ENCODE results near the gene RAB24. TPM values are rescaled to one million over a fixed set of nuclear protein-coding genes. Genes with fewer than 3 reads are reported as not detected.
"Not testable (repeated sequence)": the region's sequence is repeated elsewhere in the genome, so short reads cannot be mapped to it uniquely, and the experiment has no call there.

The RAB24 gene
- total RNA-seq, 2 experiments from 2014 or later: 43.0 to 46.6 TPM

- no peak overlapping the region for H3K4me3 Mint-ChIP-seq
- DNase-seq: no peak
- H3K27me3 Mint-ChIP-seq: no peaks in the 10 kb centered on the region
- peaks cover 1% of the 10 kb centered on the region for H3K4me1 Mint-ChIP-seq
- H3K9me3 Mint-ChIP-seq: no peaks in the 10 kb centered on the region
- H3K36me3 Mint-ChIP-seq (ENCODE audit: low read depth): peaks cover 60% of the 10 kb centered on the region
- ChIA-PET POLR2A (interaction anchor here (0.8 kb wide), 1 partner anchor 156 kb away, joined by 3 read pairs; no protein-coding TSS in a partner anchor), CTCF (interaction anchor here (1.1 kb wide), 1 partner anchor 157 kb away, joined by 3 read pairs; no protein-coding TSS in a partner anchor)
- no peak overlapping the region for H3K27ac Mint-ChIP-seq
These were observed 32.9 kb downstream of the RAB24 start for GRCh38 chr5:177270653-177271052.

- no peak overlapping the region for H3K27ac Mint-ChIP-seq
- H3K9me3 Mint-ChIP-seq: no peaks in the 10 kb centered on the region
- DNase-seq: no peak
- POLR2A ChIA-PET: interaction anchor here (0.8 kb wide), 1 partner anchor 155 kb away, joined by 3 read pairs; no protein-coding TSS in a partner anchor
- H3K36me3 Mint-ChIP-seq (ENCODE audit: low read depth): peaks cover 64% of the 10 kb centered on the region
- CTCF ChIA-PET: interaction anchor here (1.1 kb wide), 1 partner anchor 156 kb away, joined by 3 read pairs; no protein-coding TSS in a partner anchor
- H3K27me3 Mint-ChIP-seq: no peaks in the 10 kb centered on the region
- no peak overlapping the region for H3K4me3 Mint-ChIP-seq
- H3K4me1 Mint-ChIP-seq: no peaks in the 10 kb centered on the region
These were observed 33.5 kb downstream of the RAB24 start for GRCh38 chr5:177269976-177270375.

- POLR2A ChIA-PET: no interaction called here
- Mint-ChIP-seq H3K27me3 (no peaks in the 10 kb centered on the region), H3K27ac (no peak overlapping the region), H3K36me3 (ENCODE audit: low read depth) (peaks cover 69% of the 10 kb centered on the region), H3K4me3 (no peak overlapping the region), H3K9me3 (no peaks in the 10 kb centered on the region), H3K4me1 (peaks cover under 1% of the 10 kb centered on the region)
- CTCF ChIA-PET: interaction anchor here (1.1 kb wide), 1 partner anchor 156 kb away, joined by 3 read pairs; no protein-coding TSS in a partner anchor
- no peak for DNase-seq
These were observed 34.2 kb downstream of the RAB24 start for GRCh38 chr5:177269232-177269895.

- POLR2A ChIA-PET: no interaction called here
- H3K4me1 Mint-ChIP-seq: peaks cover 6% of the 10 kb centered on the region
- no peaks in the 10 kb centered on the region for H3K27me3 Mint-ChIP-seq
- CTCF ChIA-PET: no interaction called here
- H3K4me3 Mint-ChIP-seq: no peak overlapping the region
- peaks cover 65% of the 10 kb centered on the region for H3K36me3 Mint-ChIP-seq (ENCODE audit: low read depth)
- no peaks in the 10 kb centered on the region for H3K9me3 Mint-ChIP-seq
- H3K27ac Mint-ChIP-seq: no peak overlapping the region
- no peak for DNase-seq
These were observed 38.1 kb downstream of the RAB24 start for GRCh38 chr5:177265395-177265794.

GRCh38 chr5:177264178-177264577 lies 39.3 kb downstream of the RAB24 start:
- H3K36me3 Mint-ChIP-seq (ENCODE audit: low read depth): peaks cover 63% of the 10 kb centered on the region
- no peaks in the 10 kb centered on the region for H3K9me3 Mint-ChIP-seq
- ChIA-PET POLR2A (no interaction called here), CTCF (interaction anchor here (0.6 to 1.6 kb wide), 5 partner anchors 8 to 39 kb away, joined by 3 to 4 read pairs (median 4); partner anchors contain the start of genes PRELID1 and RAB24)
- no peak overlapping the region for H3K27ac Mint-ChIP-seq
- H3K4me3 Mint-ChIP-seq: no peak overlapping the region
- no peak for DNase-seq
- H3K4me1 Mint-ChIP-seq: peaks cover 6% of the 10 kb centered on the region
- H3K27me3 Mint-ChIP-seq: no peaks in the 10 kb centered on the region

GRCh38 chr5:177261510-177261909 lies 42.0 kb downstream of the RAB24 start:
- ChIA-PET CTCF (no interaction called here), POLR2A (no interaction called here)
- Mint-ChIP-seq H3K36me3 (ENCODE audit: low read depth) (peaks cover 72% of the 10 kb centered on the region), H3K4me3 (no peak overlapping the region), H3K4me1 (peaks cover 7% of the 10 kb centered on the region), H3K27ac (no peak overlapping the region), H3K27me3 (no peaks in the 10 kb centered on the region), H3K9me3 (no peaks in the 10 kb centered on the region)
- DNase-seq: no peak

GRCh38 chr5:177260961-177261360 lies 42.6 kb downstream of the RAB24 start:
- Mint-ChIP-seq H3K9me3 (no peaks in the 10 kb centered on the region), H3K36me3 (ENCODE audit: low read depth) (peaks cover 70% of the 10 kb centered on the region), H3K27me3 (no peaks in the 10 kb centered on the region), H3K4me1 (peaks cover 11% of the 10 kb centered on the region), H3K4me3 (no peak overlapping the region), H3K27ac (no peak overlapping the region)
- DNase-seq: no peak
- CTCF ChIA-PET: no interaction called here
- POLR2A ChIA-PET: no interaction called here

GRCh38 chr5:177258711-177259110 lies 44.8 kb downstream of the RAB24 start:
- H3K27me3 Mint-ChIP-seq, H3K27ac Mint-ChIP-seq, POLR2A ChIA-PET, DNase-seq, H3K4me3 Mint-ChIP-seq, H3K9me3 Mint-ChIP-seq: not testable (repeated sequence)
- Mint-ChIP-seq H3K4me1 (peaks cover 16% of the 10 kb centered on the region), H3K36me3 (ENCODE audit: low read depth) (peaks cover 65% of the 10 kb centered on the region)
- CTCF ChIA-PET: interaction anchor here (1.1 kb wide), 1 partner anchor 42 kb away, joined by 3 read pairs; no protein-coding TSS in a partner anchor

- ChIA-PET CTCF (interaction anchor here (1.1 to 1.5 kb wide), 3 partner anchors 8 to 144 kb away, joined by 3 to 4 read pairs (median 3); partner anchors contain the start of genes PRELID1 and RAB24), POLR2A (no interaction called here)
- Mint-ChIP-seq H3K4me1 (peaks cover 12% of the 10 kb centered on the region), H3K4me3 (no peak overlapping the region), H3K9me3 (no peaks in the 10 kb centered on the region), H3K36me3 (ENCODE audit: low read depth) (peaks cover 66% of the 10 kb centered on the region), H3K27me3 (no peaks in the 10 kb centered on the region), H3K27ac (peak overlapping the region; percentile 12)
- DNase-seq: no peak
These were observed 47.2 kb downstream of the RAB24 start for GRCh38 chr5:177256296-177256695.

GRCh38 chr5:177253252-177253651 lies 50.3 kb downstream of the RAB24 start:
- Mint-ChIP-seq H3K4me3 (no peak overlapping the region), H3K4me1 (peaks cover 12% of the 10 kb centered on the region), H3K36me3 (ENCODE audit: low read depth) (peaks cover 56% of the 10 kb centered on the region), H3K27me3 (no peaks in the 10 kb centered on the region), H3K9me3 (no peaks in the 10 kb centered on the region), H3K27ac (no peak overlapping the region)
- ChIA-PET CTCF (interaction anchor here (1.0 to 1.8 kb wide), 2 partner anchors 10 to 140 kb away, joined by 3 to 5 read pairs; no protein-coding TSS in a partner anchor), POLR2A (no interaction called here)
- no peak for DNase-seq

Other genes with a start within 250 kb of the RAB24 start
- under 1 TPM; 0.33 to 0.53 TPM for gene FGFR4, start 216.8 kb downstream of the RAB24 start, total RNA-seq
- gene NSD1, start 169.9 kb downstream of the RAB24 start, total RNA-seq: 10 to 100 TPM; 79.9 to 90.5 TPM
- 100 to 1,000 TPM; 153 to 156 TPM for gene PRELID1, start 80 bp upstream of the RAB24 start, total RNA-seq
- 10 to 100 TPM; 74.1 to 75.0 TPM for gene MXD3, start 8.2 kb upstream of the RAB24 start, total RNA-seq
- gene LMAN2, start 47.9 kb upstream of the RAB24 start, total RNA-seq: 100 to 1,000 TPM; 145 to 149 TPM
- 100 to 1,000 TPM; 103 to 107 TPM for gene RGS14, start 54.2 kb upstream of the RAB24 start, total RNA-seq
- 1 to 10 TPM; 1.4 to 1.5 TPM for gene SLC34A1, start 80.7 kb upstream of the RAB24 start, total RNA-seq
- gene PFN3, start 96.9 kb upstream of the RAB24 start, total RNA-seq: not detected
- 1 to 10 TPM; 1.5 to 1.6 TPM for gene F12, start 105.8 kb upstream of the RAB24 start, total RNA-seq
- gene GRK6, start 123.0 kb upstream of the RAB24 start, total RNA-seq: 100 to 1,000 TPM; 206 to 208 TPM
- 1 to 10 TPM; 4.9 to 5.8 TPM for gene PRR7, start 143.1 kb upstream of the RAB24 start, total RNA-seq
- gene DBN1, start 169.9 kb upstream of the RAB24 start, total RNA-seq: 1 to 10 TPM; 4.9 to 5.0 TPM
- gene PDLIM7, start 193.9 kb upstream of the RAB24 start, total RNA-seq: 10 to 100 TPM; 55.1 to 56.6 TPM
- 1 to 10 TPM; 2.4 TPM for gene DOK3, start 206.1 kb upstream of the RAB24 start, total RNA-seq
- 100 to 1,000 TPM; 105 to 107 TPM for gene DDX41, start 213.2 kb upstream of the RAB24 start, total RNA-seq